COR-L47 (cell line): Measurements from ENCODE around the gene CGREF1.
"Not testable (repeated sequence)": the region's sequence is repeated elsewhere in the genome, so short reads cannot be mapped to it uniquely, and the experiment has no call there.

Experiments used
- DNase-seq: peaks from one replicate; lab custom pipeline; 2025; lab: John Stamatoyannopoulos, UW

CGREF1 gene

GRCh38 chr2:27088634-27089033 lies 30.3 kb downstream of the CGREF1 start:
- no peak for DNase-seq

GRCh38 chr2:27087823-27088410 lies 31.0 kb downstream of the CGREF1 start:
- DNase-seq: no peak

GRCh38 chr2:27086724-27087593 lies 32.0 kb downstream of the CGREF1 start, which contains the start of gene KHK:
Gene KHK (plus strand): TSS chr2:27086772. CDS start chr2:27087260, 488 bp downstream.
- peak; percentile 65 for DNase-seq

GRCh38 chr2:27086090-27086723 lies 32.7 kb downstream of the CGREF1 start:
- DNase-seq: peak; percentile 87

GRCh38 chr2:27085673-27086089 lies 33.2 kb downstream of the CGREF1 start:
- DNase-seq: peak; percentile 7

GRCh38 chr2:27085062-27085672 lies 33.8 kb downstream of the CGREF1 start:
- DNase-seq: no peak

GRCh38 chr2:27084297-27085061 lies 34.4 kb downstream of the CGREF1 start:
- DNase-seq: no peak

- no peak for DNase-seq
Measured at GRCh38 chr2:27083410-27084296, 35.3 kb downstream of the CGREF1 start.

- no peak for DNase-seq
Measured at GRCh38 chr2:27082773-27083409, 36.0 kb downstream of the CGREF1 start.

GRCh38 chr2:27081984-27082772 lies 36.8 kb downstream of the CGREF1 start:
- DNase-seq: no peak

GRCh38 chr2:27080603-27080936 lies 38.4 kb downstream of the CGREF1 start:
- no peak for DNase-seq

- DNase-seq: no peak
Measured at GRCh38 chr2:27080140-27080469, 38.8 kb downstream of the CGREF1 start.

GRCh38 chr2:27079233-27080139 lies 39.4 kb downstream of the CGREF1 start:
- no peak for DNase-seq

GRCh38 chr2:27078267-27079194 lies 40.4 kb downstream of the CGREF1 start, which contains the start of gene EMILIN1:
Gene EMILIN1 (plus strand): TSS chr2:27078615. CDS start chr2:27079066, 451 bp downstream.
- no peak for DNase-seq

- no peak for DNase-seq
Measured at GRCh38 chr2:27077231-27077630, 41.7 kb downstream of the CGREF1 start.

GRCh38 chr2:27076323-27076722 lies 42.6 kb downstream of the CGREF1 start:
- DNase-seq: no peak

GRCh38 chr2:27075566-27075871 lies 43.4 kb downstream of the CGREF1 start:
- not testable (repeated sequence) for DNase-seq
